Activated T-cell treated with anti-CD3 and anti-CD28 coated beads, Interleukin-2, amount 50 U/mL, for 4 hours (primary cell): ENCODE data around the gene ENTR1. TPM values are rescaled to one million over a fixed set of nuclear protein-coding genes. Genes with fewer than 3 reads are reported as not detected.
"Not testable (repeated sequence)": the region's sequence is repeated elsewhere in the genome, so short reads cannot be mapped to it uniquely, and the experiment has no call there.

ENCODE experiments used
- ATAC-seq, 2 donors: fragments of 200-7000 bp; cut with Tn5 transposase; one replicate each; pipeline ENCODE4 v1.10.0; 2021
- DNase-seq: peaks from one replicate; pipeline ENCODE4 v3.0.0-alpha.2; 2020
- H3K27me3 Mint-ChIP-seq: one replicate; pipeline ENCODE4 v1.8.0; 2021; ENCODE audit warnings: low read depth, mixed read lengths
- H3K36me3 Mint-ChIP-seq: one replicate; pipeline ENCODE4 v1.8.0; 2022; ENCODE audit warnings: mixed read lengths; ENCODE audit not compliant: insufficient read depth
- H3K4me1 Mint-ChIP-seq: one replicate; pipeline ENCODE4 v1.8.0; 2021; ENCODE audit warnings: low read depth, mixed read lengths
- H3K4me3 Mint-ChIP-seq: one replicate; pipeline ENCODE4 v1.8.0; 2021; ENCODE audit warnings: mild to moderate bottlenecking, moderate library complexity, mixed read lengths
- H3K9me3 Mint-ChIP-seq: one replicate; pipeline ENCODE4 v1.8.0; 2021; ENCODE audit warnings: mixed read lengths
- total RNA-seq, 3 donors: library from RNA; stranded (reverse); gene quantifications; one replicate each; pipeline ENCODE4 v1.2.1, GENCODE V29; 2021

The ENTR1 gene
- total RNA-seq, 3 donors from 2014 or later, result 52.8 to 65.0 (median 59.9) TPM

DNA sequence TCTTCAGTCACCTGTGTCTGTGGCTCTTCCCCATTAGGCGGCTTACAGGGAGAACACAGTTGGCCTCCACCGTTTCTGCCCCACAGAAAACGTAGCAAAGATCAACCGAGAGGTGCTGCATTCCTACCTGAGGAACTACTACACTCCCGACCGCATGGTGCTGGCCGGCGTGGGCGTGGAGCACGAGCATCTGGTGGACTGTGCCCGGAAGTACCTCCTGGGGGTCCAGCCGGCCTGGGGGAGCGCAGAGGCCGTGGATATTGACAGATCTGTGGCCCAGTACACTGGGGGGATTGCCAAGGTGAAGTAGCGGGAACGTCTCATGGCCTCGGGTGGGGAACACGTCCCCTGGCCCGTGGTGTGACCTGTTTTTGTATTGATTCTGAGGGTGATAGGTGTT is 6.5 kb upstream of the ENTR1 start:
- no peak for DNase-seq
- Mint-ChIP-seq H3K27me3 (no peaks in the 10 kb centered on the region), H3K4me1 (peaks cover 10% of the 10 kb centered on the region), H3K36me3 (peaks cover 39% of the 10 kb centered on the region), H3K9me3 (no peaks in the 10 kb centered on the region), H3K4me3 (no peak overlapping the region)
- ATAC-seq, result no peak

DNA sequence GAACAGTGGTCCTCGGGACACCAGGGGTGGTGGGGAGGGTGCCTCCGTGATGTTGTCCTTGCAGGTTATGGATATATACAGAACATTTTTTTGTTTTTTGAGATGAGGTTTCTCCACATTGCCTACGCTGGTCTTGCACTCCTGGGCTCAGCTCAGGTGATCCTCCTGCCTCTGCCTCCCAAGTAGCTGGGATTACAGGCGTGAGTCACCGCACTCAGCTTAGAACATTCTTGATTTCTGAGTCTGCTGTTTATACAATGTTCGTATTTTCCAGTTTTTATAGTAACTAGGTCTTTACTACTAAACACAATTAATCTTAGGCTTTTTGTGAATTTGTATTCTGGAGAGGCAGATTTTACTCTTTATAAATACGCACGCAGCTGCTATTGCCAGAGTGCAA is 6.0 kb upstream of the ENTR1 start:
- Mint-ChIP-seq H3K4me3 (no peak overlapping the region), H3K36me3 (peaks cover 41% of the 10 kb centered on the region), H3K27me3 (no peaks in the 10 kb centered on the region), H3K4me1 (peaks cover 15% of the 10 kb centered on the region), H3K9me3 (no peaks in the 10 kb centered on the region)
- DNase-seq (no peak), ATAC-seq (no peak)

DNA sequence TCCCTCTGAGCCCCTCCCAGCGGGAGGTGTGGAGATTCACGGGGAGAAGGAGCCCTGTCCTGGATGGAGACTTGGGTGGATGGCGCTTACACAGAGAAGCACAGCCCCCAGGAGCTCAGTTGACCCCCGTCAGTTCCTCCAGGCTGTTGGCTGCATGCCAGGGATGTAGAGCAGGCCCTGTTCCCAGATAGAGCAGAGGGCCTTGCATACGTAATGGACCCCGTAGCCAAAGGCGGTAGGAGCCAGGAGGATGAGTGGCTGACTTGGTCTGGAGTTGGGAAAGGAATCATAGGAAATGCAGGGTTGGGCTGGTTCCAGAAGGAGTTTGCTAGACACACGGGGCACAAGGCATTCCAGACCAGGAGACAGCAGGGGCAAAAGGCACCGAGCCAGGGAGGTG is 2.5 kb upstream of the ENTR1 start:
- ATAC-seq (no peak), DNase-seq (no peak)
- Mint-ChIP-seq H3K27me3 (no peaks in the 10 kb centered on the region), H3K9me3 (no peaks in the 10 kb centered on the region), H3K4me3 (no peak overlapping the region), H3K4me1 (peaks cover 37% of the 10 kb centered on the region), H3K36me3 (peaks cover 44% of the 10 kb centered on the region)

DNA sequence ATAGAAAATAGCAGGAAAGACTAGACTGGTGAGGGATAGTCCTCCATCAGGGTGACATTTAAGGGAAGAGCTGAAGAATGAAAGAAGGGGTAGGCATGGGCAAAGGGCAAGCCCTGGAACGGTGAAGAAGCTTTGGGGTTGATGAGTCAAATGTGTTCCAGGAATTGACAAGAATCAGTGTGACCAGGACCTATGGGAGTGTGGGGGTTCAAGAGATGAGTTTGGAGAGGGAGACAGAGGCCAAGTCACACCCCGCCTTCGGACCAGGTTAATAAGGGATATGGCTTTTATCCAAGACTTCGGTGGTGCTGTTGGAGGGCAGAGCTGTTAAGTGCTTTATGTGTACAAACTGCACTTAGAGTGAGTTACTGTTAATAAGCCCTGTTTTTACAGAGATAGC is 964 bp upstream of the ENTR1 start:
- Mint-ChIP-seq H3K9me3 (no peaks in the 10 kb centered on the region), H3K27me3 (no peaks in the 10 kb centered on the region), H3K4me1 (peaks cover 45% of the 10 kb centered on the region), H3K4me3 (peak overlapping the region; percentile 97), H3K36me3 (peaks cover 44% of the 10 kb centered on the region)
- DNase-seq, result no peak
- no peak for ATAC-seq

DNA sequence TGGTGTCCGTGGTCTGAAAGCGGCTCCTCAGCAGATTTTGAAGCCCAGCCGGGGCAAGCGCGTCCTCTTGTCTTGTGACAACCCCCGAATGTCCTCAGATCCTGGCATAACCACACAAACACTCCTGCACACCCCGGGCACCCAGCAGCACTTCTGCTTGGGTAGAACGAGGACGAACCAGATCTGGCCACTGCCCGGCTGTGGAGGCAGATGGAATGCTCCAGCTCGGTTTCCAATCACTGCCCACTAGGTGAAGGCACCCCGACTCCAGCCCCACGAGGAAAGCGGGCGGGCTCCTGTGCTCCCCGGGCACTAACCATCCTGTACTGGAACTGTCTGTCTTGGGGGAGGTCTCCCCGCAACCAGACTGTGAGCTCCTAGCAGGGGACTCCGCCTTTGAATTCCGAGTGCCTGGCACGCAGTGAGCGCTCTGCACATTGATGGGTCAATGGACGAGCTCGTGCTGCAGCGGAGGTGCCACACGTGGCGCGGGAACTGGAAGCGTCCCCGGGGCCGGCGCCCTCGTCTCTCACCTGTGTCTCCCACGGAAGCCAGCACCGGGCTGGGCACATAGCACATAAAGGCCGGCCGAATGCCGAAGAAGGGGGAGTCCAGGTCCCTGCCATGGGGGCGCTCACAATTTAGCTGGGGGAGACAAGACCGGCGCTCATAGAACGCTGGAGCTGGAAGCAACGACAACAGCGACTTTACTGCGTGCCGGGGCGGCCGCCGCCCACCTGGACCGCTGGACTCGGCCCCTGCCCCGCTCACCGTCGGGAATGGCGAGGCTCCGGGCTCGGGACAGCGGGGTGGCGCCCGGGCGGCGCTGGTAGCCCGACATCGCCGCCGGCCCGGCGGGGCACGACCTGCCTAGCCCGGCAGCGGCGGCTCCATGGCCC is 608 bp downstream of the ENTR1 start:
- DNase-seq, result peak; percentile 33
- no peaks in the 10 kb centered on the region for H3K9me3 Mint-ChIP-seq
- peaks cover 49% of the 10 kb centered on the region for H3K36me3 Mint-ChIP-seq
- no peaks in the 10 kb centered on the region for H3K27me3 Mint-ChIP-seq
- peak; percentile 53 for ATAC-seq
- H3K4me3 Mint-ChIP-seq, result peak overlapping the region; percentile 90
- peaks cover 57% of the 10 kb centered on the region for H3K4me1 Mint-ChIP-seq

DNA sequence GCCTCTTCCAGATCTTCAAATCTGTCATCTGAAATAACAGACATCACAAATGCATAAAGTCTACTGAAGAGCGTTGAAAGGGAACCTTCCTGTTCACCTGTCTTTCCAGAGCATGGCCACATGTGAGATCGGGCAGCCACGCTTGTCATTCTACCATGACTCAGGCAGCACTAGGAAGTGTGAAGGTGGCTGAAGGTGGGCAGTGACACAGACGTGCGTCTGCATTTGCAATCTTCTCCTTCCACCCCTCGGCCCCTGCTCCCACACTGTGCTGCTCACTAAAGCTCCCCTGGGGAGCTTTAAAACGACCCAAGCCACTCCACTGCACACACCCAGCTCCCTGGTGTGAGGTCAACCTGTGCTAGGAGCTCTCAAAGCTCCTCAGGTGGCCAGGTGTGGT is 2.5 kb downstream of the ENTR1 start:
- peaks cover 35% of the 10 kb centered on the region for H3K36me3 Mint-ChIP-seq
- peak overlapping the region; percentile 35 for H3K4me3 Mint-ChIP-seq
- H3K27me3 Mint-ChIP-seq, result no peaks in the 10 kb centered on the region
- no peaks in the 10 kb centered on the region for H3K9me3 Mint-ChIP-seq
- no peak for ATAC-seq
- H3K4me1 Mint-ChIP-seq, result peaks cover 67% of the 10 kb centered on the region
- no peak for DNase-seq

DNA sequence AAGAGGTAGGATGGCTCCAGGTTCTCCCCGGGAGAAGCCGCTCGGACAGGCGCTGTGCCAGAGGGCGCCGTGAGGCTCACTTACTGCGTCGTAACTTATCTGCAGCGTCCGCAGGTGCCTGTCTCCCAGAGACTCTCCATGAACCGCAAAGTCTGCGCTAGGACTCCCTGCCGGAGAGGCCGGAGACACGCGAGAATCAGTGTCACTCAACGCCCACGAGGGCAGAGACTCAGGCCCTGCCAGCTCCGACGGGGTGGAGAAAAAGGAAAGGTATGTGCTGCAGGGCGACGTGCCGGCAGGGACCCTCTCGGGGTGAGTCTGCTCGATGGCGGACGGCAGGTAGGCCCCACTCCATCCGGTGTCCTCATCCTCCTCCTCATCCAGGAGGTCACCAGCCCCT is 3.4 kb downstream of the ENTR1 start:
- not testable (repeated sequence) for H3K9me3 Mint-ChIP-seq, H3K4me3 Mint-ChIP-seq, H3K27me3 Mint-ChIP-seq, ATAC-seq, DNase-seq
- peaks cover 29% of the 10 kb centered on the region for H3K36me3 Mint-ChIP-seq
- peaks cover 70% of the 10 kb centered on the region for H3K4me1 Mint-ChIP-seq

DNA sequence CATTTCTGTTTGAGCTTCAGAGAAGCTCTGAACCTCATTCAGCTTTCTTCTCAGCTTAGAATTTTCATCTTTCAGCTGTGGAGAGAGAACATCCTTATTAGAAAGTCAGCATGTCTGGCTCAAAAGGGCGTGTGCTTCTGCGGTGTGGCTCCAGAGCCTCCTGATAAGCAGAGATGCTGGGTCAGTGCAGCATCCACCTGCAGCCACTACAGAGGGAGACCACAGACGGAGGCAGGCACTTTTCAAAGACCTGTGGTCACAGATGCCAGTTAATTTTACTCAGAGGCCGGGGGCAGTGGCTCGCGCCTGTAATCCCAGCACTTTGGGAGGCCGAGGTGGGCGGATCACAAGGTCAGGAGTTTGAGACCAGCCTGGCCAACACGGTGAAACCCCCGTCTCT is 4.5 kb downstream of the ENTR1 start:
- H3K4me1 Mint-ChIP-seq, result peaks cover 63% of the 10 kb centered on the region
- H3K27me3 Mint-ChIP-seq, H3K9me3 Mint-ChIP-seq, ATAC-seq, DNase-seq, H3K4me3 Mint-ChIP-seq: not testable (repeated sequence)
- H3K36me3 Mint-ChIP-seq, result peaks cover 21% of the 10 kb centered on the region

DNA sequence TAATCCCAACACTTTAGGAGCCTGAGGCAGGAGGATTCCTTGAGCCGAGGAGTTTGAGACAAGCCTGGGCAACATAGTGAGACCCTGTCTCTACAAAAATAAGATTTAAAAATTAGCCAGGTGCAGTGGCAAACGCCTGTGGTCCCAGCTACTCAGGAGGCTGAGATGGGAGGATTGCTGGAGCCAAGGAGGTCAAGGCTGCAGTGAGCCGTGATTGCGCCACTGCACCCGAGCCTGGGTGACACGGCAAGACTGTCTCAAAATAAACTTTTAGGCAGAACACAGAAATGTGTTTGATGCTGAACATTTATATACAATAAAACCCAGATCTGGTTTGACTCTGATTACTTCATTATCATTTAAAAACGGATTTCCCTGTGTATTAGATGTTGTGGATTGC is 4.9 kb downstream of the ENTR1 start:
- no peak for ATAC-seq
- Mint-ChIP-seq H3K9me3 (no peaks in the 10 kb centered on the region), H3K36me3 (peaks cover 21% of the 10 kb centered on the region), H3K27me3 (no peaks in the 10 kb centered on the region), H3K4me1 (peaks cover 66% of the 10 kb centered on the region), H3K4me3 (no peak overlapping the region)
- DNase-seq, result no peak

DNA sequence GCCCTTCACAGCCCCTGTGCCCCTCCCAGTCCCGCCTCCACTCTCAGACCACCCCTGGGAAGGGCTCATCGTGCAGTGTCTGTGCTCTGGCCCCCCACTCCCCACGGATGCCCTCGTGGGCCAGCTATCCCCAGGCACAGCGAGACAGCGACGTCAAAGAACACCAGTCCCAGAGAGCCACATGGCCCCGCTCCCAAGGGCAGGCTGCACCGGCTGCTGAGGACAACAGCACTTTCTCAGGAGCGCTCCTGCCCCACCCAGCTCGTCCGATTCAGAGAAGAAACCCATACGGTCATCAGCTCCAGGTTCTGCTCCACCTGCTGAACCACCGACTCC is 5.6 kb downstream of the ENTR1 start:
- DNase-seq (no peak), ATAC-seq (no peak)
- Mint-ChIP-seq H3K4me3 (peak overlapping the region; percentile 68), H3K9me3 (no peaks in the 10 kb centered on the region), H3K27me3 (no peaks in the 10 kb centered on the region), H3K4me1 (peaks cover 66% of the 10 kb centered on the region), H3K36me3 (peaks cover 21% of the 10 kb centered on the region)

DNA sequence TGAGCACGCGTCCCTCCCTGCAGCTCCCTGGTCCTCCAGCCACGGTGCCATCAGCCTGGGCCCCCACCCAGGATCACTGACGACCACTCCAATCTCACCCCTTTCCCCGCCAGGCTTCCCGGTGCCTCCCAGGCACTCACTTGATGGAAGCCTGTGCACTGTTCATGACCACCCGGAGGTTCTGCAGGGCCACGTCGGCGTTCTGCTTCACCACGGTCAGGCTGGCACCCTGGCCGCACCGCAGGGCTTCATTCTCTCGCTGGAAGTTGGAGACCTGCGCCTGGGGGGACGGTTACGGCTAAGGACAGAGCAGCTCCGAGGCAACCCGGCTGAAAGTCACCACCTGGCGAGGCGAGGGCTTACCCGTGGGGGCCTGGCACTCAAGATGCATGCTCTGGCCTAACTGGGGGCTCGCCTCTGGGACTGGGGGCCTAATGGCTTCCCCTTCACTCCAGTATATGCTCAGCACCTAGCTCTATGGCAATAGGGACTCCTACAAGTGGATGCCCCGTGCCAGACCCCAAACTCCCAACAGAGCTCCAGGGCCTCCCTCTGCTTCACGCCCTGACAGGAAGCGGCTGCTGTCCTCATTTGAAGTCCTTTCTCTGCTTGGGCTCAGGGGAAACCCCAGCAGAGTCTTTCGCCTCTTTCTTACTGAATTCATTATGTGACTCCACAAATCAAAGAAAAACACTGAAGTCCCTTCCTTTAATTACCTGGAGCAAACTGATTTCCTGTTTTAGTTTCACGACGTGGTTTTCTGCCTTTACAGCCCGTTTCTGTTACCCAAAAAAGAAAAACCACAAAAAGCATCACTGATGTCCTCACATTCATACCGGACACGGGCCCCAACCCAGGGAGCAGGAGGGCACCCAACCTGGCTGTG is 6.3 kb downstream of the ENTR1 start:
- ATAC-seq (peak; percentile 34 to 36), DNase-seq (peak; percentile 19)
- Mint-ChIP-seq H3K4me3 (peak overlapping the region; percentile 68), H3K9me3 (no peaks in the 10 kb centered on the region), H3K36me3 (peaks cover 23% of the 10 kb centered on the region), H3K4me1 (peaks cover 62% of the 10 kb centered on the region), H3K27me3 (no peaks in the 10 kb centered on the region)

DNA sequence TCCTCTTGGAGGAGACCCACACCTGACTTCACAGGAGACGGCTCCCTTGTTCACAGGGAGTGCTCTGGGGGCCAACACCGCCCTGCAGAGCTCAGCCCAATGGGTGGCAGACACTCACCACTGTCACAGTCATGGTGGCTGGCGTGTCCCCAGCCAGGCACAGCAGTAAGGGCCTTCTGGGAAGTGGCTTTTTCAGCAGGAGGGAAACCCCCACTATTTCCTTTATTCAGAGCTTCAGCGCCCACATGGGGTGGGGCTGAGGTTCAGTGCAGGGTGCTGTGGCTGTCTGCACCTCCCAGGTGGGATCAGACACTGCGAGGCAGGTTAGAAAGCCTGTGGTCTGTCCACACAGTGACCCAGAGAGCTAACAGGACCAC is 6.9 kb downstream of the ENTR1 start:
- H3K27me3 Mint-ChIP-seq, result no peaks in the 10 kb centered on the region
- peaks cover 62% of the 10 kb centered on the region for H3K4me1 Mint-ChIP-seq
- ATAC-seq, result peak; percentile 67 to 69

DNA sequence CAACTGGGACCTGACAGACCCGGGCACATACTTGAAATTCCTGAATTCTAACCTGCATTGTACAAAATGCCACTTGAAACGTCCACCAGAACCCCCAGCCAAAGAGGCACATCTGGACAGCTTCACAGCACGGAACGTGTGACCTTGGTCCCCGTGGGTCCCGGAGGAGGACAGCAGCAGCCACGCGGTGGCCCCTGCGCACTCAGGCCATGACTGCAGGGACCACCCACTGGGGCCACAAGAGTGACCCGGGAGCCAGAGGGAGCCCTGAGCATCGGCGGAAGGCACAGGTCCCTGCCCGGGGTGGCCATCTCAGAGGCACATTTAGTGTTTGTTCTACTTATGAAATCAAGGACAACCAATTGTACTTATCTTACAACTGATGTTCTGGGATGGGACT is 8.3 kb downstream of the ENTR1 start:
- Mint-ChIP-seq H3K4me3 (no peak overlapping the region), H3K36me3 (peaks cover 19% of the 10 kb centered on the region), H3K4me1 (peaks cover 60% of the 10 kb centered on the region)

More for the DNA sequence above, 6.9 kb downstream of the ENTR1 start:
- DNase-seq, result peak; percentile 72
- H3K4me3 Mint-ChIP-seq, result peak overlapping the region; percentile 68
- H3K9me3 Mint-ChIP-seq, result no peaks in the 10 kb centered on the region
- peaks cover 20% of the 10 kb centered on the region for H3K36me3 Mint-ChIP-seq

DNA sequence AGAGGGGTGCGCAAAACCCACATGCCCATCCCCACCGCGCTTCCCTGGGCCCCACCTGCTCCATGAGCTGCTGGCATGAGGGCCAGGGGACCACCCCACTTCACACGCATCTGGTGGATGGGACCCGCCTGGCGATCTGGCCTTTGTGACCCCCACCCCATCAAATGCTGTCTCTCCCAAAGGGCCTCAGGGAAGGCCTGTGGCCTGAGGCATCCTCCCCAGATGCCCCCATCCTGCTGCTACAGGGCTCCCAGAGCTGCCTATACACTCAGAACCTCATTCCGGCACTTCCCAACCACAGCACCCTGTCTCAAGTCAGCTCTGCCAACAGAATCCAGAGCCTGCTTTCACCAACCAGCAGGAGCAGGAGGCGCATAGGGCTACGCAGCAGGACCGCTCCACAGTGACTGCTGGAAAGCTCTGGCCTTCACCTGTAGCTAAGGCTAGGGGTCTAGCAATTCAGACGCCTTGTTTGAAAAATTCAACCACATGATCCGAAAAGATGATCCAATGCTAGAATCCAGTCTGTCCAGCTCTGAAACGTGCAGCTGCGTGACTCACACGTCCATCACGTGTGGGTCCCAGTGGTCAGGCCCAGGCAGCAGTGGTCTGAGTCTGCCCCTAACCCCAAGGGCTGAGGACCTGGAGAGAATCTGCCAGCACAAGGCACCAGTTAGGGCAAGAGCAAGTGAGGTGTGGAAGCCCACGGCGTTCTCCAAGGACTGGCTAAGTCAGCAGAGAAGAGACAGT is 9.1 kb downstream of the ENTR1 start:
- peaks cover 61% of the 10 kb centered on the region for H3K4me1 Mint-ChIP-seq
- no peak for ATAC-seq
- peak overlapping the region; percentile 35 for H3K4me3 Mint-ChIP-seq
- DNase-seq, result no peak
- H3K9me3 Mint-ChIP-seq, result no peaks in the 10 kb centered on the region
- no peaks in the 10 kb centered on the region for H3K27me3 Mint-ChIP-seq
- peaks cover 19% of the 10 kb centered on the region for H3K36me3 Mint-ChIP-seq

More for the DNA sequence above, 8.3 kb downstream of the ENTR1 start:
- DNase-seq, result no peak
- no peak for ATAC-seq
- Mint-ChIP-seq H3K27me3 (no peaks in the 10 kb centered on the region), H3K9me3 (no peaks in the 10 kb centered on the region)
